Gastrocnemius medialis (tissue), 4 donors: ENCODE measurements around the gene PARD3B. TPM values are rescaled to one million over a fixed set of nuclear protein-coding genes. Genes with fewer than 3 reads are reported as not detected.

Source experiments
- ATAC-seq, 2 donors: fragments of 150-250 bp; one replicate each; pipeline ENCODE4 v1.9.1; 2016
- DNase-seq, 2 donors: peaks; one replicate each; pipeline ENCODE4 v3.0.0-alpha.2; 2019
- H3K27ac ChIP-seq, 4 donors: fragments of 200-600 bp; sonication (generic); 1 replicate in 1 of 4; 2 replicates in 3 of 4; pipeline ENCODE4 v1.5.1; 2016 to 2018; ENCODE audit warnings: mild to moderate bottlenecking in 2 of 4, moderate library complexity in 1 of 4
- H3K27me3 ChIP-seq, 3 donors: fragments of 200-600 bp; sonication (generic) in 2 of 3; 1 replicate in 1 of 3; 2 replicates in 2 of 3; pipeline versions ENCODE4 v1.5.1 to v1.6.0; 2016 to 2019; ENCODE audit warnings: mild to moderate bottlenecking in 1 of 3, moderate library complexity in 1 of 3
- H3K36me3 ChIP-seq, 2 donors: fragments of 200-600 bp; sonication (generic) in 1 of 2; one replicate each; pipeline ENCODE4 v1.5.1; 2017 to 2018
- H3K4me1 ChIP-seq, 2 donors: fragments of 200-600 bp; sonication (generic) in 1 of 2; one replicate each; pipeline ENCODE4 v1.5.1; 2016 to 2017; ENCODE audit warnings: mild to moderate bottlenecking in 2 of 2
- H3K4me3 ChIP-seq, 4 donors: fragments of 200-600 bp; sonication (generic) in 3 of 4; 1 replicate in 1 of 4; 2 replicates in 3 of 4; pipeline ENCODE4 v1.5.1; 2016 to 2019; ENCODE audit warnings: mild to moderate bottlenecking in 2 of 4
- H3K9me3 ChIP-seq, 3 donors: fragments of 200-600 bp; sonication (generic) in 2 of 3; 1 replicate in 1 of 3; 2 replicates in 2 of 3; pipeline ENCODE4 v1.5.1; 2016 to 2019
- CTCF ChIP-seq, 5 experiments: fragments of 450-650 bp in 3 of 5; fragments of 200-600 bp in 2 of 5; sonication (generic) in 2 of 5; IDR thresholded peaks in 4 of 5; conservative IDR thresholded peaks in 1 of 5; 1 replicate in 4 of 5; 2 replicates in 1 of 5; pipeline ENCODE4 v1.5.1; 2016 to 2019; ENCODE audit warnings: antibody characterized with exemption in 5 of 5, mild to moderate bottlenecking in 3 of 5, moderate library complexity in 3 of 5
- POLR2A ChIP-seq, 2 donors: fragments of 450-650 bp; IDR thresholded peaks; one replicate each; pipeline ENCODE4 v1.6.1; 2017; ENCODE audit warnings: antibody characterized with exemption in 2 of 2, mild to moderate bottlenecking in 2 of 2, moderate library complexity in 2 of 2
- in situ Hi-C, 4 donors: fragments of 200-750 bp; cut with MboI; loops; one replicate each; pipeline versions ENCODE4 v1.15.0 to v1.8.0; 2017; ENCODE audit warnings: low sequenced_read_pairs in 4 of 4
- intact Hi-C: fragments of 100-400 bp; cut with DNase I; formaldehyde crosslinking; loops from one replicate; pipeline ENCODE4 v1.15.1; 2023; ENCODE audit warnings: low total_unique reads
- total RNA-seq, 4 donors: library from RNA; depleted of rRNA; stranded (reverse); fragments of >200 nt; gene quantifications; one replicate each; pipeline versions ENCODE4 v1.1.0 to v1.2.3, GENCODE V29; 2016

Gene PARD3B
- total RNA-seq, 4 donors from 2014 or later = 2.2 to 15.5 (median 4.6) TPM

GRCh38 chr2:204645018-204645773, 99.9 kb downstream of the PARD3B start:
- no peak overlapping the region for H3K4me3 ChIP-seq
- intact Hi-C loops (no loop called here), in situ Hi-C loops (no loop called here)
- H3K27me3 ChIP-seq = no peaks in the 10 kb centered on the region
- no peaks in the 10 kb centered on the region for H3K9me3 ChIP-seq
- DNase-seq = no peak
- ATAC-seq = no peak
- no peaks in the 10 kb centered on the region for H3K36me3 ChIP-seq
- no peak overlapping the region for H3K27ac ChIP-seq
- no peak for TF ChIP-seq POLR2A (IDR thresholded peaks at IDR 0.05)
- no peak for TF ChIP-seq CTCF (IDR thresholded peaks at IDR 0.05 in 4 of 5, conservative IDR thresholded peaks at IDR 0.05 in 1 of 5)
- H3K4me1 ChIP-seq = no peaks in the 10 kb centered on the region

GRCh38 chr2:204647626-204648025, 102.4 kb downstream of the PARD3B start:
- no peak overlapping the region for H3K4me3 ChIP-seq
- TF ChIP-seq POLR2A (IDR thresholded peaks at IDR 0.05) (no peak), CTCF (IDR thresholded peaks at IDR 0.05 in 4 of 5, conservative IDR thresholded peaks at IDR 0.05 in 1 of 5) (no peak)
- no peaks in the 10 kb centered on the region for H3K9me3 ChIP-seq
- no peak overlapping the region for H3K27ac ChIP-seq
- intact Hi-C loops = no loop called here
- in situ Hi-C loops = no loop called here
- H3K27me3 ChIP-seq = no peaks in the 10 kb centered on the region
- ATAC-seq = no peak
- H3K36me3 ChIP-seq = no peaks in the 10 kb centered on the region
- no peaks in the 10 kb centered on the region for H3K4me1 ChIP-seq
- no peak for DNase-seq

- ATAC-seq (no peak), DNase-seq (no peak)
- no peaks in the 10 kb centered on the region for H3K27me3 ChIP-seq
- no peaks in the 10 kb centered on the region for H3K9me3 ChIP-seq
- no peak overlapping the region for H3K4me3 ChIP-seq
- H3K4me1 ChIP-seq = no peaks in the 10 kb centered on the region
- in situ Hi-C loops (no loop called here), intact Hi-C loops (no loop called here)
- no peak for TF ChIP-seq CTCF (IDR thresholded peaks at IDR 0.05 in 4 of 5, conservative IDR thresholded peaks at IDR 0.05 in 1 of 5)
- TF ChIP-seq POLR2A (IDR thresholded peaks at IDR 0.05) = no peak
- no peak overlapping the region for H3K27ac ChIP-seq
- H3K36me3 ChIP-seq = no peaks in the 10 kb centered on the region
These were observed 105.3 kb downstream of the PARD3B start for GRCh38 chr2:204650611-204651010.

- no peaks in the 10 kb centered on the region for H3K36me3 ChIP-seq
- H3K9me3 ChIP-seq = no peaks in the 10 kb centered on the region
- intact Hi-C loops (no loop called here), in situ Hi-C loops (no loop called here)
- no peaks in the 10 kb centered on the region for H3K4me1 ChIP-seq
- TF ChIP-seq POLR2A (IDR thresholded peaks at IDR 0.05) (no peak), CTCF (IDR thresholded peaks at IDR 0.05 in 4 of 5, conservative IDR thresholded peaks at IDR 0.05 in 1 of 5) (no peak)
- DNase-seq (no peak), ATAC-seq (no peak)
- H3K27ac ChIP-seq = no peak overlapping the region
- no peak overlapping the region for H3K4me3 ChIP-seq
- no peaks in the 10 kb centered on the region for H3K27me3 ChIP-seq
These were observed 106.8 kb downstream of the PARD3B start for GRCh38 chr2:204652063-204652462.

- DNase-seq = no peak
- Histone ChIP-seq H3K36me3 (no peaks in the 10 kb centered on the region), H3K27ac (no peak overlapping the region), H3K27me3 (no peaks in the 10 kb centered on the region), H3K9me3 (no peaks in the 10 kb centered on the region), H3K4me1 (no peaks in the 10 kb centered on the region), H3K4me3 (no peak overlapping the region)
- no peak for TF ChIP-seq POLR2A (IDR thresholded peaks at IDR 0.05)
- TF ChIP-seq CTCF (IDR thresholded peaks at IDR 0.05 in 4 of 5, conservative IDR thresholded peaks at IDR 0.05 in 1 of 5) = no peak
- no peak for ATAC-seq
- in situ Hi-C loops = no loop called here
- intact Hi-C loops = no loop called here
These were observed 109.4 kb downstream of the PARD3B start for GRCh38 chr2:204654669-204655068.
